Measurements from ENCODE around the gene HMGCS1. TPM values are rescaled to one million over a fixed set of nuclear protein-coding genes. Genes with fewer than 3 reads are reported as not detected.

Gene HMGCS1
- total and polyA plus RNA-seq, 2 of the 8 experiments (the other 6 are each of a cell fraction or from before 2014, with no cell fraction given), result 63.6 to 236 TPM

GRCh38 chr5:43270645-43271044, 42.6 kb downstream of the HMGCS1 start (continued):
- no peak for TF ChIP-seq CTCF (IDR thresholded peaks at IDR 0.05; ENCODE audit: control extremely low read depth in 1 of 3, insufficient read depth in 1 of 3, low read depth in 1 of 3, low read length in 3 of 3)
- TF ChIP-seq BCL11A (IDR thresholded peaks at IDR 0.05; ENCODE audit: low read depth in 2 of 2, low read length in 2 of 2), result no peak
- TF ChIP-seq PHF8 (conservative IDR thresholded peaks at IDR 0.05; ENCODE audit: low read depth, low read length), result no peak
- TF ChIP-seq SP2 (IDR thresholded peaks at IDR 0.05; ENCODE audit: low read length), result no peak
- no peak for TF ChIP-seq JUN (IDR thresholded peaks at IDR 0.05; ENCODE audit: low read depth, low read length)
- no peak for TF ChIP-seq TAF1 (IDR thresholded peaks at IDR 0.05; ENCODE audit: low read depth, low read length)
- no peak for TF ChIP-seq TCF12 (IDR thresholded peaks at IDR 0.05; ENCODE audit: low read depth, low read length)
- TF ChIP-seq ZNF274 (IDR thresholded peaks at IDR 0.05; ENCODE audit: borderline replicate concordance, extremely low read depth, low read length), result no peak
- TF ChIP-seq SP4 (IDR thresholded peaks at IDR 0.05; ENCODE audit: low read length), result no peak

Measured in H1 (cell line).